ENCODE data around the gene LITAFD.

LITAFD gene

GRCh38 chr16:8920645-8921346, 38.6 kb downstream of the LITAFD start:
- no peak for DNase-seq (ENCODE audit: low spot score)

- DNase-seq (ENCODE audit: low spot score), result no peak
Observed at GRCh38 chr16:8921347-8921984, 39.3 kb downstream of the LITAFD start.

GRCh38 chr16:8923199-8923598, 41.0 kb downstream of the LITAFD start:
- no peak for DNase-seq (ENCODE audit: low spot score)

- no peak for DNase-seq (ENCODE audit: low spot score)
Observed at GRCh38 chr16:8924214-8924613, 42.1 kb downstream of the LITAFD start.

GRCh38 chr16:8925455-8925854, 43.3 kb downstream of the LITAFD start:
- DNase-seq (ENCODE audit: low spot score), result no peak

GRCh38 chr16:8926827-8927226, 44.7 kb downstream of the LITAFD start:
- DNase-seq (ENCODE audit: low spot score), result no peak

GRCh38 chr16:8928467-8928957, 46.4 kb downstream of the LITAFD start:
- no peak for DNase-seq (ENCODE audit: low spot score)

GRCh38 chr16:8929086-8929748, 47.1 kb downstream of the LITAFD start:
- no peak for DNase-seq (ENCODE audit: low spot score)

- no peak for DNase-seq (ENCODE audit: low spot score)
Observed at GRCh38 chr16:8931859-8932258, 49.7 kb downstream of the LITAFD start.

GRCh38 chr16:8934601-8935000, 52.5 kb downstream of the LITAFD start:
- no peak for DNase-seq (ENCODE audit: low spot score)
